Endothelial cell of umbilical vein (primary cell): ENCODE results near the gene LCN15. TPM values are rescaled to one million over a fixed set of nuclear protein-coding genes. Genes with fewer than 3 reads are reported as not detected.

Experiments
- BruUV-seq: library from RNA; stranded (reverse); fragments of 400-500 nt; replicated peaks from 2 replicates; lab custom pipeline; 2021; lab: Mats Ljungman, UMichigan
- CTCF ChIA-PET: fragments of 300-600, 350-600 bp; sonication (Branson Sonifier 250); formaldehyde crosslinking; loops from one replicate; lab custom pipeline; 2021; ENCODE audit warnings: antibody characterized with exemption, inconsistent platforms; lab: Charles Lee
- POLR2A ChIA-PET: fragments of 300-600, 350-600 bp; sonication (Branson Sonifier 250); formaldehyde crosslinking; loops from one replicate; lab custom pipeline; 2021; ENCODE audit warnings: antibody characterized with exemption, inconsistent platforms; lab: Charles Lee
- DNase-seq: peaks from one replicate; pipeline ENCODE4 v3.0.0-alpha.2; 2011; ENCODE audit warnings: low read depth, low spot score
- FAIRE-seq: peaks from 2 replicates; lab custom pipeline; 2011; peaks lifted over from hg19 to GRCh38; lab: Jason Lieb, UNC
- H2AFZ ChIP-seq: 2 replicates; pipeline ENCODE4 v1.6.0; 2012; ENCODE audit warnings: low read depth, low read length, control low read depth, inconsistent platforms
- H3K27ac ChIP-seq: 2 replicates; pipeline ENCODE4 v1.5.1; 2011; ENCODE audit warnings: low read depth, mild to moderate bottlenecking, control low read depth, low read length, moderate library complexity; ENCODE audit not compliant: insufficient read depth
- H3K27me3 ChIP-seq, 2 experiments: 2 replicates each; pipeline versions ENCODE4 v1.6.0 to v1.6.1; 2011; ENCODE audit warnings: low read length in 2 of 2, mixed read lengths in 1 of 2; ENCODE audit not compliant: control insufficient read depth in 2 of 2, insufficient read depth in 2 of 2
- H3K36me3 ChIP-seq, 2 experiments: 2 replicates in 1 of 2; 3 replicates in 1 of 2; pipeline ENCODE4 v1.5.1; 2011; ENCODE audit warnings: low read length in 2 of 2, mild to moderate bottlenecking in 1 of 2, moderate library complexity in 1 of 2; ENCODE audit not compliant: control insufficient read depth in 2 of 2, insufficient read depth in 2 of 2; ENCODE audit errors: extremely low read depth in 1 of 2
- H3K4me1 ChIP-seq: 3 replicates; pipeline ENCODE4 v1.5.1; 2011; ENCODE audit warnings: mild to moderate bottlenecking, low read length; ENCODE audit not compliant: control insufficient read depth, insufficient read depth; ENCODE audit errors: extremely low read depth
- H3K4me2 ChIP-seq: 2 replicates; pipeline ENCODE4 v1.6.1; 2011; ENCODE audit warnings: low read length, control low read depth, mixed read lengths; ENCODE audit not compliant: insufficient read depth
- H3K4me3 ChIP-seq, 3 experiments: fragments of 200-600 bp in 1 of 3; sonication (generic), shearing (Covaris generic) in 1 of 3; replicated peaks in 1 of 3; 2 replicates each; pipeline ENCODE4 v1.5.1; 2011 to 2016; ENCODE audit warnings: control low read depth in 3 of 3, low read length in 3 of 3, mild to moderate bottlenecking in 2 of 3, inconsistent platforms in 1 of 3, low read depth in 1 of 3, moderate library complexity in 1 of 3; ENCODE audit not compliant: insufficient read depth in 1 of 3
- H3K79me2 ChIP-seq: 2 replicates; pipeline ENCODE4 v1.6.0; 2012; ENCODE audit warnings: low read length, inconsistent platforms; ENCODE audit not compliant: control insufficient read depth, insufficient read depth
- H3K9ac ChIP-seq: replicated peaks from 2 replicates; pipeline ENCODE3; 2011; ENCODE audit warnings: low read length, control low read depth; ENCODE audit not compliant: insufficient read depth; ENCODE audit errors: extremely low read depth
- H3K9me1 ChIP-seq: replicated peaks from 3 replicates; pipeline ENCODE4 v1.6.0; 2011; ENCODE audit warnings: mild to moderate bottlenecking, low read length; ENCODE audit not compliant: control insufficient read depth, insufficient read depth; ENCODE audit errors: extremely low read depth
- H3K9me3 ChIP-seq: replicated peaks from 2 replicates; pipeline ENCODE4 v1.5.1; 2012; ENCODE audit warnings: low read length, inconsistent platforms; ENCODE audit not compliant: control insufficient read depth, insufficient read depth
- H4K20me1 ChIP-seq: replicated peaks from 2 replicates; pipeline ENCODE3; 2011; ENCODE audit warnings: mild to moderate bottlenecking, low read length; ENCODE audit not compliant: control insufficient read depth, insufficient read depth; ENCODE audit errors: extremely low read depth
- EZH2 ChIP-seq: IDR thresholded peaks from 2 replicates; pipeline ENCODE4 v1.6.1; 2012; ENCODE audit warnings: borderline replicate concordance, low read depth, mild to moderate bottlenecking, moderate library complexity, low read length, inconsistent platforms; ENCODE audit not compliant: severe bottlenecking
- MYC ChIP-seq: IDR thresholded peaks from one replicate; pipeline ENCODE4 v1.6.1; 2011; ENCODE audit warnings: mild to moderate bottlenecking, low read depth, low read length
- POLR2AphosphoS5 ChIP-seq: IDR thresholded peaks from 2 replicates; pipeline ENCODE4 v1.6.1; 2012; ENCODE audit warnings: low read depth, mild to moderate bottlenecking, control low read depth, low read length, moderate library complexity; ENCODE audit not compliant: insufficient read depth
- dilution Hi-C: fragments of 300-500 bp; cut with MboI; formaldehyde crosslinking; loops from one replicate; pipeline ENCODE4 v1.15.0; 2019; ENCODE audit warnings: low sequenced_read_pairs; ENCODE audit not compliant: extremely low pct_ligation_motif_present
- intact Hi-C: fragments of 100-400 bp; cut with micrococcal nuclease; formaldehyde crosslinking; loops from one replicate; pipeline ENCODE4 v1.10.0; 2022
- polyA plus RNA-seq, 4 experiments: library from polyadenylated mRNA; depleted of rRNA in 3 of 4; stranded (reverse) in 3 of 4; unstranded in 1 of 4; fragments of >200 nt; gene quantifications; 2 replicates each; pipeline versions ENCODE4 v1.2.1 to v1.2.3, GENCODE V29; 2011 to 2012; ENCODE audit warnings: missing spikeins in 1 of 4
- total RNA-seq: library from RNA; stranded (reverse); gene quantifications from 2 replicates; pipeline ENCODE4 v1.2.3, GENCODE V29; 2021
- TF ChIP-seq, protein P1 (sequence below): IDR thresholded peaks from 2 replicates; pipeline ENCODE4 v1.6.1; 2011; ENCODE audit not compliant: insufficient read depth, insufficient read length

The LCN15 gene
- total and polyA plus RNA-seq, 2 donors (not counting 3 experiments of a cell fraction or from before 2014, with no cell fraction given): not detected

DNA sequence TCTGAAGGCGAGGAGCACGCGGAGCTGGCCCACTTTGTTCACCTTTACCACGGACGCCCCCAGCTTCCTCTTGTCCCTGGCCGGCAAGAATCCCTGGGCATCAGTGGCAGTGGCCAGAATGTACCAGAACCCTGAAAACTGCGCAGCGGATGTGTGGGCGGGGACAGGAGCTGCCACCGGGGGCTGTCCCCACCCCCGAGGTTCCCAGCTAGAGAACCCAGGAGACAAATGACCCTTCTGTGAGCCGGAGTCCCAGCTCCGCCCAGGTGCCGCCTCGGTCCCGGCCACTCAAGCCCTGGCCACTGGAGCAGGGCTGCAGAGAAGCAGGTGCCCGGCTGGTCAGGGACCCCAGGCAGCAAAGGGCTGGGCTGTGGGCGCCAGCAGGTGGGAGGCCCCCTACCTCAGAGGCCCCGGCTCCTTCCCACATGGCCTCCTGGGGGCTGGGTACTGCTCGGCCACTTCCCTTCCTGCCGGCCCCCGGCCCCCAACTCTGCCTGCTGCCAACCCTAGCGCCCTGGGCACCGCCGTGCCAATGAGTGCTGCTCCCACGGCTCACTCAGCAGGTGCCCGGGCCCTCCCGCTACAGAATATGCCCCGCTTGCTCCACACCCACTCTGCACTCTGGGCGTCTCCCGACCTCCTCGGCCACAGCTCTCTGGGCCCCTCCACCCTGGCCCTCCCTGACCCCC lies 22.3 kb downstream of the LCN15 start:
- no peaks in the 10 kb centered on the region for H3K9me1 ChIP-seq
- dilution Hi-C loops (no loop called here), intact Hi-C loops (no loop called here)
- H4K20me1 ChIP-seq: no peaks in the 10 kb centered on the region
- FAIRE-seq (no peak), DNase-seq (no peak)
- H3K4me3 ChIP-seq: no peak overlapping the region
- H3K4me1 ChIP-seq: no peaks in the 10 kb centered on the region
- H3K9me3 ChIP-seq: no peaks in the 10 kb centered on the region
- no TSS peak for BruUV-seq
- H2AFZ ChIP-seq: no peak overlapping the region
- H3K79me2 ChIP-seq: no peaks in the 10 kb centered on the region
- no peak overlapping the region for H3K4me2 ChIP-seq
- H3K27ac ChIP-seq: no peak overlapping the region
- CTCF ChIA-PET: interaction anchor here (1.3 to 6.0 kb wide), 2 partner anchors 13 kb away, joined by 3 to 31 read pairs; no protein-coding TSS in a partner anchor
- POLR2A ChIA-PET: no interaction called here
- peaks cover 0 to 5% of the 10 kb centered on the region in 2 experiments for H3K27me3 ChIP-seq
- no peaks in the 10 kb centered on the region for H3K36me3 ChIP-seq
- TF ChIP-seq MYC (no peak), POLR2AphosphoS5 (no peak), EZH2 (no peak)
- H3K9ac ChIP-seq: no peak overlapping the region

DNA sequence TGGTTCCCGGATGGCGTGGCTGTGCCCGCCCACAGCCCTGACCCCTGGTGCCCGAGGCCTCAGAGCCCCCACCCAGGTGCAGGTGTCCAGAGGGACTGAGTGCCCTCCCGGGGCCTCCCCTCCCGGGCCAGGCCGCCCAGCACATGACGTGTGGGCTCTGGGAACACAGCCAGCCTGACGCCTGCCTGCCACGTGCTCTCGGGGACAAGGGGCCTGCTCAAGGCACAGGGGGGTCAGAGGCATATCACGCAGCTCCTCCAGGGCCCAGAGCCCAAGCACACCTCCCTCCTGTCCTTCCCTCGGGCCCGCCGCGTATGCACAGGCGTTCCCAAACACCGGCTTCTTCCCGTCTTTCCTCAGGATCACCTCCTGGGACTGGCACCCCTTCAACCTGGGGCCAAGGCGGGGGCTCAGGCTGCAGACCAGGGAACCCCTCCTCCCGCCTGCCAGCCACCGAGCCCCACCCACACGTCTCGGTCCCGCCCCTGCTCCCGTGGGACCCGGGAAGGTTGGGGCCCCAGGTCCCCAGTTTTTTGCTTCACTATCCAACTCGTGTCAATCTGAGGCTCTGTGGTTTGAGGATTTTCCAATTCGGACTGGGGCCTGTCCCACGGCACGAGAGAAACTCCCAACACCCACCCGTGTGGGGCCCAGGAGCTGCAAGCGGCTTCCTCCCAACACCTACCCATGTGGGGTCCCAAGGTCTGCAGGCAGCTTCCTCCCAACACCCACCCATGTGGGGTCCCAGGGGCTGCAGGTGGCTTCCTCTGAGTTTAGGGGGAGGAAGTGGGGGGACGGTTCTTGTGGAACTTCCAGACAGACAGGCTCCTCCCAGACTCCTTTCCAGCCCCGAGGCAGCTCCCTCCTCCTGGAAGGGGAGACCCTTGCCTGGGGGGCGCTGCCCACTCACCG lies 23.1 kb downstream of the LCN15 start:
- H3K4me3 ChIP-seq: no peak overlapping the region
- intact Hi-C loops (no loop called here), dilution Hi-C loops (no loop called here)
- no peak overlapping the region for H3K4me2 ChIP-seq
- ChIA-PET CTCF (interaction anchor here (6.0 kb wide), 1 partner anchor 12 kb away, joined by 31 read pairs; no protein-coding TSS in a partner anchor), POLR2A (no interaction called here)
- no peaks in the 10 kb centered on the region for H3K9me3 ChIP-seq
- no peak overlapping the region for H2AFZ ChIP-seq
- no peaks in the 10 kb centered on the region for H3K79me2 ChIP-seq
- no TSS peak for BruUV-seq
- H4K20me1 ChIP-seq: no peaks in the 10 kb centered on the region
- H3K4me1 ChIP-seq: no peaks in the 10 kb centered on the region
- TF ChIP-seq, protein P1, sequence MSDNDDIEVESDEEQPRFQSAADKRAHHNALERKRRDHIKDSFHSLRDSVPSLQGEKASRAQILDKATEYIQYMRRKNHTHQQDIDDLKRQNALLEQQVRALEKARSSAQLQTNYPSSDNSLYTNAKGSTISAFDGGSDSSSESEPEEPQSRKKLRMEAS: peak; percentile 19
- TF ChIP-seq MYC: no peak
- no peak overlapping the region for H3K27ac ChIP-seq
- no peaks in the 10 kb centered on the region for H3K36me3 ChIP-seq
- peaks cover 0 to 5% of the 10 kb centered on the region in 2 experiments for H3K27me3 ChIP-seq
- H3K9ac ChIP-seq: no peak overlapping the region
- H3K9me1 ChIP-seq: no peaks in the 10 kb centered on the region
- FAIRE-seq (no peak), DNase-seq (no peak)
